Measurements from ENCODE around the gene SPIRE2.
A peak's percentile ranks its signal among the peaks of the same experiment; 100 is the strongest.
"Not testable (repeated sequence)": the region's sequence is repeated elsewhere in the genome, so short reads cannot be mapped to it uniquely, and the experiment has no call there.

Gene SPIRE2

DNA sequence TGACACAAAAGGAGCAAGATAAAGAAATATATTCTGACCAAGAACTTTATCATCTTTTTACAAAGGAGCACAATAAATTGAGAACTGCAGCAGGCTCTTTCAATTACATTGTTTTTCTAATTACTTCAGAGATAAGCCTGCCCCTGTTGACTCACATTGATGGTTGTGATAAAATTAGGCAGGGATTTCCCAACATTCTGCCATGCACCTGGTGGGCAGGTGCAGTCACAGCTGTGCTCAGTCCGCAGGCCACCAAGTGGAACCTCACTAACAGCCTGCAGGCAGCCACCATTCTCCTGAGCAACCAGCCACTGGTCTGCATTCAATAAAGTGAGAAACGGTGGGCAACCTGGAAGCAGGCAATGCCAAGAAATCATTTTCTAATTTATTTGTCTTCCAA lies 17.0 kb upstream of the SPIRE2 start:
- Histone ChIP-seq H3K36me3 (ENCODE audit: control insufficient read depth in 1 of 2, insufficient read depth in 2 of 2, low read length in 2 of 2) (peaks cover 20 to 21% of the 10 kb centered on the region in 2 experiments), H3K9ac (ENCODE audit: low read length) (no peak overlapping the region), H3K23ac (ENCODE audit: low read length) (no peak overlapping the region), H4K12ac (ENCODE audit: low read depth, low read length) (no peak overlapping the region), H3K14ac (ENCODE audit: low read length) (no peak overlapping the region), H2AFZ (ENCODE audit: insufficient read depth, low read length, poor library complexity) (no peak overlapping the region), H3K4me3 (ENCODE audit: low read depth, low read length) (no peak overlapping the region), H2AK5ac (ENCODE audit: low read length) (no peak overlapping the region), H3K9me3 (ENCODE audit: insufficient read depth, low read depth, low read length) (no peaks in the 10 kb centered on the region), H2BK120ac (ENCODE audit: insufficient read depth, low read length, poor library complexity) (no peak overlapping the region), H3K79me2 (ENCODE audit: control insufficient read depth, insufficient read depth, low read length, poor library complexity) (peaks cover 5% of the 10 kb centered on the region), H3K4ac (ENCODE audit: low read depth, low read length) (no peak overlapping the region), H2BK5ac (ENCODE audit: low read depth, low read length, poor library complexity) (no peak overlapping the region), H3K4me2 (ENCODE audit: low read length) (no peak overlapping the region), H2BK12ac (ENCODE audit: low read length) (no peak overlapping the region), H4K91ac (ENCODE audit: low read depth, low read length) (no peak overlapping the region), H3K27me3 (ENCODE audit: insufficient read depth, low read length) (no peaks in the 10 kb centered on the region), H4K8ac (ENCODE audit: low read depth, low read length) (no peak overlapping the region), H3K18ac (ENCODE audit: low read length) (no peak overlapping the region), H3K4me1 (ENCODE audit: control insufficient read depth in 1 of 2, insufficient read depth in 2 of 2, low read length in 2 of 2) (peaks cover 0 to 4% of the 10 kb centered on the region in 2 experiments), H3K79me1 (ENCODE audit: low read length) (peaks cover 3% of the 10 kb centered on the region), H3K27ac (ENCODE audit: low read depth, low read length) (no peak overlapping the region)
- DNase-seq: peak; percentile 75 to 92
- no CpG with 5 or more reads among the region's 2 CpGs for WGBS (ENCODE audit: extremely low coverage, insufficient coverage, insufficient read length)

DNA sequence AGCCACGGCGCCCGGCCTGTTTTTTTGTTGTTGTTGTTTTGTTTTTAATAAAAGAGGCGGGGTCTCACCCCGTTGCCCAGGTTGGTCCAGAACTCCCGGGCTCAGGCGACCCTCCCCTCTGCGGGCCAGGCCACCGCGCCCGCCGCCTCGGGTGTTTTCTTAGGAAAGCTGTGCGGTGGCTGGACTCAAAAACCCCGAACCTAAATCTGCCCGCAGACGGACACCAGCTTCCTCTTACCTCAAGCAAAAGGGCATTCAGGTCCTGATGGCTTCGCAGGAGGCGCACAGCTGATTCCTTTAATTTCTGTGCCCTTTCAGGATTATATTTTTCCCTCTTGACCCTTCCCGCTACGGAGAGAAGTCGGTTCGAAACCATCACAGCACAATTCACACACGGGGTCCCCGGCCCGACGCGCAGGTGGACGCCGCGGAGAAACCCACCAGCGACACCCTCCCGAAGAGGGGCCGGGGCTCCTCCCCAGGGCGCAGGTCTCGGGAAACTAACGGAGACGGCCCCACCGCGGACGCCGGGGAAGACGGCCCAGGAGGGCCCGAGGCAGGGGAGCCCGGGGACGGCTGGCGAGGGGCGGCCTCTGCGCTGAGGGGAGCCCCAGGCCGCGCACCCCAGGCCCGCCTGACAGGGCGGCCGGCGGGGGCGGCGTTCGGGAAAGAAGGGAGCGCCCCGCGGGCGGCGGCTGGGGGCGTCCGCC lies 12.5 kb upstream of the SPIRE2 start:
- no peak overlapping the region for H2AK5ac ChIP-seq (ENCODE audit: low read length)

DNA sequence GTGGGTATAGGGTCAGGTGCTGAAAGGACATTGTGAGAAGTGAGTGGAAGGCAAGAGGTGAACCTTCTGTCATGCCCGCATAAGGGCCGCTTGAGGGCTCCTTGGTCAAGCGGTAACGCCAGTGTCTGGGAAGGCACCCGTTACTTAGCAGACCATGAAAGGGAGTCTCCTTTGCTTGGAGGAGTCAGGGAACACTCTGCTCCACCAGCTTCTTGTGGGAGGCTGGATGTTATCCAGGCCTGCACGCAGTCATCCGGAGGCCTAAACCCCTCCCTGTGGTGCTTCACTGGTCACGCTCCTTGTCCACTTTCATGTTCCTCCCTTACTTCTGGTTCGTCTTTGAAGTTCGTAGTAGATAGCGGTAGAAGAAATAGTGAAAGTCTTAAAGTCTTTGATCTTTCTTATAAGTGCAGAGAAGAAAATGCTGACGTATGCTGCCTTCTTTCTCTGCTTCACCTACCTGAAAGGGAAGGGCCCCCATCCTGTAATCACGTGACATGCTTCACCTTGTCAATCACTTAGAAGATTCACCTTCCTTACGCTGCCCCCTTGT lies 9.3 kb upstream of the SPIRE2 start:
- H3K27ac ChIP-seq (ENCODE audit: low read depth, low read length); H3K4me3 ChIP-seq (ENCODE audit: low read depth, low read length); H4K8ac ChIP-seq (ENCODE audit: low read depth, low read length); H2AK5ac ChIP-seq (ENCODE audit: low read length); H3K27me3 ChIP-seq (ENCODE audit: insufficient read depth, low read length); H4K91ac ChIP-seq (ENCODE audit: low read depth, low read length); H2BK5ac ChIP-seq (ENCODE audit: low read depth, low read length, poor library complexity); H4K12ac ChIP-seq (ENCODE audit: low read depth, low read length); H3K36me3 ChIP-seq (ENCODE audit: control insufficient read depth in 1 of 2, insufficient read depth in 2 of 2, low read length in 2 of 2); H3K18ac ChIP-seq (ENCODE audit: low read length); H2AFZ ChIP-seq (ENCODE audit: insufficient read depth, low read length, poor library complexity); H2BK12ac ChIP-seq (ENCODE audit: low read length); H2BK120ac ChIP-seq (ENCODE audit: insufficient read depth, low read length, poor library complexity); H3K4me2 ChIP-seq (ENCODE audit: low read length); H3K9ac ChIP-seq (ENCODE audit: low read length); H3K23ac ChIP-seq (ENCODE audit: low read length); H3K9me3 ChIP-seq (ENCODE audit: insufficient read depth, low read depth, low read length); H3K4ac ChIP-seq (ENCODE audit: low read depth, low read length); H3K79me2 ChIP-seq (ENCODE audit: control insufficient read depth, insufficient read depth, low read length, poor library complexity); H3K14ac ChIP-seq (ENCODE audit: low read length); H3K79me1 ChIP-seq (ENCODE audit: low read length): not testable (repeated sequence)
- peaks cover 16 to 17% of the 10 kb centered on the region in 2 experiments for H3K4me1 ChIP-seq (ENCODE audit: control insufficient read depth in 1 of 2, insufficient read depth in 2 of 2, low read length in 2 of 2)
- peak in 1 of 2 donors; percentile 40 for DNase-seq
- WGBS (ENCODE audit: extremely low coverage, insufficient coverage, insufficient read length): no CpG with 5 or more reads among the region's 14 CpGs

More for the DNA sequence above, 12.5 kb upstream of the SPIRE2 start:
- H2AFZ ChIP-seq (ENCODE audit: insufficient read depth, low read length, poor library complexity): peak overlapping the region; percentile 79
- peaks cover 4 to 6% of the 10 kb centered on the region in 2 experiments for H3K4me1 ChIP-seq (ENCODE audit: control insufficient read depth in 1 of 2, insufficient read depth in 2 of 2, low read length in 2 of 2)
- peak overlapping the region; percentile 61 for H3K18ac ChIP-seq (ENCODE audit: low read length)
- H3K4me3 ChIP-seq (ENCODE audit: low read depth, low read length): peak overlapping the region; percentile 85
- peak overlapping the region; percentile 81 for H2BK120ac ChIP-seq (ENCODE audit: insufficient read depth, low read length, poor library complexity)
- peaks cover 7% of the 10 kb centered on the region for H3K79me1 ChIP-seq (ENCODE audit: low read length)
- H3K9me3 ChIP-seq (ENCODE audit: insufficient read depth, low read depth, low read length): no peaks in the 10 kb centered on the region
- H3K36me3 ChIP-seq (ENCODE audit: control insufficient read depth in 1 of 2, insufficient read depth in 2 of 2, low read length in 2 of 2): peaks cover 4 to 5% of the 10 kb centered on the region in 2 experiments
- peak overlapping the region; percentile 50 for H4K91ac ChIP-seq (ENCODE audit: low read depth, low read length)
- H4K12ac ChIP-seq (ENCODE audit: low read depth, low read length): peak overlapping the region; percentile 22
- H3K27ac ChIP-seq (ENCODE audit: low read depth, low read length): peak overlapping the region; percentile 26
- no peaks in the 10 kb centered on the region for H3K27me3 ChIP-seq (ENCODE audit: insufficient read depth, low read length)
- peaks cover 7% of the 10 kb centered on the region for H3K79me2 ChIP-seq (ENCODE audit: control insufficient read depth, insufficient read depth, low read length, poor library complexity)
- peak overlapping the region; percentile 85 for H3K4ac ChIP-seq (ENCODE audit: low read depth, low read length)
- no peak overlapping the region for H3K23ac ChIP-seq (ENCODE audit: low read length)
- peak overlapping the region; percentile 22 for H4K8ac ChIP-seq (ENCODE audit: low read depth, low read length)
- WGBS (ENCODE audit: extremely low coverage, insufficient coverage, insufficient read length): no CpG with 5 or more reads among the region's 65 CpGs
- peak overlapping the region; percentile 88 for H3K4me2 ChIP-seq (ENCODE audit: low read length)
- H3K9ac ChIP-seq (ENCODE audit: low read length): peak overlapping the region; percentile 68
- DNase-seq: peak in 1 of 2 donors; percentile 33
- peak overlapping the region; percentile 73 for H3K14ac ChIP-seq (ENCODE audit: low read length)
- no peak overlapping the region for H2BK12ac ChIP-seq (ENCODE audit: low read length)
- H2BK5ac ChIP-seq (ENCODE audit: low read depth, low read length, poor library complexity): peak overlapping the region; percentile 39

DNA sequence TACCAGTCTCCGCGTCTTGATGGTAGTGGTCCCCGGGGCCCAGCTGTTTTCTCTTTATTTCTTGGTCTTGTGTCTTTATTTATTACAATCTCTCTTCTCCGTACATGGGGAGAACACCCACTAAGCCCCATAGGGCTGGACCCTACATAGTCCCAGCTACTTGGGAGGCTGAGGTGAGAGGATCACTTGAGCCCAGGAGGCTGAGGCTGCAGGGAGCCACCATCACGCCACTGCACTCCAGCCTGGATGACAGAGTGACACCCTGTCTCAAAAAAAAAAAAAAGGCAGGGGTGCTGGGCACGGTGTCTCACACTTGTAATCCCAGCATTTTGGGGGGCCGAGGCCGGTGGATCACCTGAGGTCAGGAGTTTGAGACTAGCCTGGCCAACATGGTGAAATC lies 8.8 kb upstream of the SPIRE2 start:
- H2BK5ac ChIP-seq (ENCODE audit: low read depth, low read length, poor library complexity); H3K14ac ChIP-seq (ENCODE audit: low read length); H3K4ac ChIP-seq (ENCODE audit: low read depth, low read length); H2AFZ ChIP-seq (ENCODE audit: insufficient read depth, low read length, poor library complexity); H3K27ac ChIP-seq (ENCODE audit: low read depth, low read length); H3K36me3 ChIP-seq (ENCODE audit: control insufficient read depth in 1 of 2, insufficient read depth in 2 of 2, low read length in 2 of 2); H3K9me3 ChIP-seq (ENCODE audit: insufficient read depth, low read depth, low read length); H2AK5ac ChIP-seq (ENCODE audit: low read length); H3K27me3 ChIP-seq (ENCODE audit: insufficient read depth, low read length); H3K23ac ChIP-seq (ENCODE audit: low read length); H2BK12ac ChIP-seq (ENCODE audit: low read length); DNase-seq; H3K4me2 ChIP-seq (ENCODE audit: low read length); H3K18ac ChIP-seq (ENCODE audit: low read length); H2BK120ac ChIP-seq (ENCODE audit: insufficient read depth, low read length, poor library complexity); H4K8ac ChIP-seq (ENCODE audit: low read depth, low read length); H4K91ac ChIP-seq (ENCODE audit: low read depth, low read length); H3K4me3 ChIP-seq (ENCODE audit: low read depth, low read length); H3K79me2 ChIP-seq (ENCODE audit: control insufficient read depth, insufficient read depth, low read length, poor library complexity); H3K9ac ChIP-seq (ENCODE audit: low read length); H4K12ac ChIP-seq (ENCODE audit: low read depth, low read length); H3K79me1 ChIP-seq (ENCODE audit: low read length): not testable (repeated sequence)
- no CpG with 5 or more reads among the region's 8 CpGs for WGBS (ENCODE audit: extremely low coverage, insufficient coverage, insufficient read length)
- H3K4me1 ChIP-seq (ENCODE audit: control insufficient read depth in 1 of 2, insufficient read depth in 2 of 2, low read length in 2 of 2): peaks cover 16 to 17% of the 10 kb centered on the region in 2 experiments
